Calu3 (cell line): ENCODE results near the gene ARHGEF3. TPM values are rescaled to one million over a fixed set of nuclear protein-coding genes. Genes with fewer than 3 reads are reported as not detected.

Experiments used
- BruUV-seq: library from RNA; stranded (reverse); fragments of 400-500 nt; replicated peaks from 2 replicates; lab custom pipeline; 2021; lab: Mats Ljungman, UMichigan
- CTCF ChIA-PET: fragments of 300-600 bp; sonication (Branson Sonifier 250); formaldehyde crosslinking; loops from one replicate; lab custom pipeline; 2022; ENCODE audit warnings: antibody characterized with exemption; lab: Charles Lee
- DNase-seq: peaks from one replicate; pipeline ENCODE4 v3.0.0; 2022
- H3K27ac Mint-ChIP-seq: one replicate; pipeline ENCODE4 v1.8.0; 2022; ENCODE audit warnings: mixed read lengths; ENCODE audit not compliant: unreplicated experiment
- H3K27me3 Mint-ChIP-seq: one replicate; pipeline ENCODE4 v1.8.0; 2022; ENCODE audit warnings: mixed read lengths; ENCODE audit not compliant: unreplicated experiment
- H3K36me3 Mint-ChIP-seq: one replicate; pipeline ENCODE4 v1.8.0; 2022; ENCODE audit warnings: mild to moderate bottlenecking, moderate library complexity, mixed read lengths; ENCODE audit not compliant: insufficient read depth, unreplicated experiment
- H3K4me1 Mint-ChIP-seq: one replicate; pipeline ENCODE4 v1.8.0; 2022; ENCODE audit warnings: mild to moderate bottlenecking, low read depth, mixed read lengths; ENCODE audit not compliant: unreplicated experiment
- H3K4me3 Mint-ChIP-seq: one replicate; pipeline ENCODE4 v1.8.0; 2022; ENCODE audit warnings: mild to moderate bottlenecking, low read depth, moderate library complexity, mixed read lengths; ENCODE audit not compliant: unreplicated experiment
- H3K9me3 Mint-ChIP-seq: one replicate; pipeline ENCODE4 v1.8.0; 2022; ENCODE audit warnings: low read depth, mixed read lengths; ENCODE audit not compliant: unreplicated experiment
- intact Hi-C: fragments of 100-400 bp; cut with micrococcal nuclease; formaldehyde crosslinking; loops from one replicate; pipeline ENCODE4 v1.10.0; 2022; ENCODE audit not compliant: unreplicated experiment
- total RNA-seq: library from RNA; stranded (reverse); gene quantifications from 2 replicates; pipeline ENCODE4 v1.2.3, GENCODE V29; 2022
- TF ChIP-seq, protein P1 (sequence below): fragments of 200-600 bp; IDR thresholded peaks from one replicate; pipeline ENCODE4 v1.8.0; 2022; ENCODE audit warnings: antibody characterized with exemption; ENCODE audit not compliant: unreplicated experiment

Gene ARHGEF3
- total RNA-seq, 1 experiment from 2014 or later, result 21.8 TPM

DNA sequence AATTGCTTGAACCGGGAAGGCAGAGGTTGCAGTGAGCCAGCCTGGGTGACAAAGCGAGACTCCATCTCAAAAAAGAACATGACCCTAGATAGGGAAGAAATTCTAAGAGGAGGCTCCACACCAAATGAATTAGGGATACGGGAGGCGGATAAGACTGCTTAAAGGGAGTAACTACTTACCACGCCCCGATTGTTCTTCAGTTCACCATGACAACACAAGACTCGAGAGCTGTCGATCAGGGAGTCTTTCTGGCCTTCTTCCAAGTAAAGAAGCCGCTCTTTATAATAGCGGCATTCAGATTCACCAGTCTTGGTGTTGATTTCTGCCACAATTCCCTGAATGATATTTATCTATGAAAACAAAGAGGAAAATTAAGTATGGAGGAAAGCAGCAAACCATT, 64.7 kb downstream of the ARHGEF3 start:
- CTCF ChIA-PET, result no interaction called here
- H3K4me1 Mint-ChIP-seq, result no peaks in the 10 kb centered on the region
- intact Hi-C loops, result no loop called here

DNA sequence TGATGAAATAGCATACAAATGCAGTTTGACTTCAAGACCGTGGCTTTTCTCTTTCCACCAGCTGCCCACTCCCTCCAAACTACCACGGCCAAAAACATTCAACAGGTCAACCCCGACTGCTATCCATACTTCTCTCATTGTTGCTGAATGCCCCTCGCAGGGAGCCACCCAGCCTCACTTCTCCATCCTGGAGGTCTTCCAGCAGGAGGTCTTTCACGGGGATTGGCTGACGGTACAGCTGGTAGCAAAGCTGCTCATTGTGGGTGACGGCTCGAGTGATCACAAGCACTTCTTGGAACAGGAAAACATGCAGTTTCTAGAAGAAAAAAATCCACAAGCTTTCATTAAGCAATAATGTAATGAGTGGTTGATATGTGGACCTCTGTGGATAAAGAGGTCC, 69.6 kb downstream of the ARHGEF3 start:
- DNase-seq, result no peak
- Mint-ChIP-seq H3K4me3 (no peak overlapping the region), H3K27me3 (no peaks in the 10 kb centered on the region), H3K27ac (no peak overlapping the region), H3K36me3 (no peaks in the 10 kb centered on the region), H3K9me3 (no peaks in the 10 kb centered on the region), H3K4me1 (no peaks in the 10 kb centered on the region)
- intact Hi-C loops, result no loop called here
- BruUV-seq, result no TSS peak
- CTCF ChIA-PET, result no interaction called here
- TF ChIP-seq, protein P1, sequence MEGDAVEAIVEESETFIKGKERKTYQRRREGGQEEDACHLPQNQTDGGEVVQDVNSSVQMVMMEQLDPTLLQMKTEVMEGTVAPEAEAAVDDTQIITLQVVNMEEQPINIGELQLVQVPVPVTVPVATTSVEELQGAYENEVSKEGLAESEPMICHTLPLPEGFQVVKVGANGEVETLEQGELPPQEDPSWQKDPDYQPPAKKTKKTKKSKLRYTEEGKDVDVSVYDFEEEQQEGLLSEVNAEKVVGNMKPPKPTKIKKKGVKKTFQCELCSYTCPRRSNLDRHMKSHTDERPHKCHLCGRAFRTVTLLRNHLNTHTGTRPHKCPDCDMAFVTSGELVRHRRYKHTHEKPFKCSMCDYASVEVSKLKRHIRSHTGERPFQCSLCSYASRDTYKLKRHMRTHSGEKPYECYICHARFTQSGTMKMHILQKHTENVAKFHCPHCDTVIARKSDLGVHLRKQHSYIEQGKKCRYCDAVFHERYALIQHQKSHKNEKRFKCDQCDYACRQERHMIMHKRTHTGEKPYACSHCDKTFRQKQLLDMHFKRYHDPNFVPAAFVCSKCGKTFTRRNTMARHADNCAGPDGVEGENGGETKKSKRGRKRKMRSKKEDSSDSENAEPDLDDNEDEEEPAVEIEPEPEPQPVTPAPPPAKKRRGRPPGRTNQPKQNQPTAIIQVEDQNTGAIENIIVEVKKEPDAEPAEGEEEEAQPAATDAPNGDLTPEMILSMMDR, result no peak

More for the DNA sequence above, 64.7 kb downstream of the ARHGEF3 start:
- Mint-ChIP-seq H3K4me3 (no peak overlapping the region), H3K27ac (no peak overlapping the region), H3K9me3 (no peaks in the 10 kb centered on the region), H3K36me3 (no peaks in the 10 kb centered on the region), H3K27me3 (no peaks in the 10 kb centered on the region)
- TF ChIP-seq, protein P1, result no peak
- DNase-seq, result no peak
- BruUV-seq, result no TSS peak

DNA sequence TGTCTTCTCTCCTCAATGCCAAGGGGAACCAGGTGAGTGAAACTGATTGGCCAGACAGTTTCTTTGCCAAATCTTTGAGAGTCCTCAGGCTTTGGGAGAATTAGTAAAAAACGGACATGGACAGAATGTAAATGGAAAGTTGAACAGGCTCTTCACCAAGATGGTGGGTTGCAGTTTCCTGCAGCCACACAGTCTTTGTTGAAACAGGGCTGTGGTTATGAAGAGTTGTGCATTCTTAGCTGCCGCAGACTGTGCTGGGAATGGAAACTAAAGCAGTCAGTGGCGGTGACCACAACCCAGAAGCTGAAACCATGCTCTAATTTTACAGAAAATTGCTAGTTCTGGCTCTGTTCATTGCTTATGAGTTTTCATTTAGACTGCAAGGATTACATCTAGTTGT, 76.6 kb downstream of the ARHGEF3 start:
- CTCF ChIA-PET, result no interaction called here
- Mint-ChIP-seq H3K27me3 (no peaks in the 10 kb centered on the region), H3K9me3 (no peaks in the 10 kb centered on the region), H3K4me1 (no peaks in the 10 kb centered on the region), H3K4me3 (no peak overlapping the region), H3K36me3 (no peaks in the 10 kb centered on the region), H3K27ac (no peak overlapping the region)
- no peak for DNase-seq
- intact Hi-C loops, result no loop called here
- TF ChIP-seq, protein P1, result no peak
- BruUV-seq, result no TSS peak

DNA sequence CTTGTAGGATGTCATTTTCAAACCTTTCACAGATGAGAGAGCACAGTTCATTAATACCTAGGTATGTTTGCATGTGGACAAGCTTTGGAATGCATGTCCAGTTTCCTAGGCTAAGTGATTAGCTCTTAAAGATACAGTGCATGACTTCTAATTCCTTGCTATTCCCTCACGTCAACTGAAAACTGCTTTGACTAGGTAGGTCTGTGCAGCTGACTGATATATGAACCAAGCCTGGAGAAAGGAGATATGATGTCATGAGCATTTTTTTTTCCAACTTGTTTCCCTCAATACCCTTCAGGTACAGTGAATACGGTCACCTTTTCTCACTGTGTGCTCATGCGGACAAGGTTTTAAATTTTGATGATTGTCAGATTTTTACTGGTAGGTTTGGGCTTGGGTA, 77.1 kb downstream of the ARHGEF3 start:
- BruUV-seq, result no TSS peak
- Mint-ChIP-seq H3K27ac (no peak overlapping the region), H3K4me1 (no peaks in the 10 kb centered on the region), H3K36me3 (no peaks in the 10 kb centered on the region), H3K9me3 (no peaks in the 10 kb centered on the region), H3K27me3 (no peaks in the 10 kb centered on the region), H3K4me3 (no peak overlapping the region)
- no peak for DNase-seq
- TF ChIP-seq, protein P1, result no peak
- CTCF ChIA-PET, result no interaction called here
- intact Hi-C loops, result no loop called here
